SJSA1 (cell line): ENCODE measurements around the gene C1GALT1. TPM values are rescaled to one million over a fixed set of nuclear protein-coding genes. Genes with fewer than 3 reads are reported as not detected.
"Not testable (repeated sequence)": the region's sequence is repeated elsewhere in the genome, so short reads cannot be mapped to it uniquely, and the experiment has no call there.

Experiments
- DNase-seq, 2 experiments: peaks; one replicate each; pipeline ENCODE4 v3.0.0-alpha.2; 2015 to 2020; ENCODE audit warnings: low spot score in 2 of 2, low read depth in 1 of 2
- H3K27ac ChIP-seq: fragments of 250-450 bp; sonication (Bioruptor Pico); 2 replicates; pipeline ENCODE4 v1.5.1; 2020; ENCODE audit warnings: mild to moderate bottlenecking, moderate library complexity
- H3K27me3 ChIP-seq: fragments of 250-450 bp; sonication (Bioruptor Pico); replicated peaks from 2 replicates; pipeline ENCODE4 v1.5.1; 2020; ENCODE audit warnings: mild to moderate bottlenecking, moderate library complexity
- H3K36me3 ChIP-seq: fragments of 250-450 bp; sonication (Bioruptor Pico); 2 replicates; pipeline ENCODE4 v1.5.1; 2020; ENCODE audit warnings: mild to moderate bottlenecking
- H3K4me1 ChIP-seq: fragments of 250-450 bp; sonication (Bioruptor Pico); replicated peaks from 2 replicates; pipeline ENCODE4 v1.6.1; 2021; ENCODE audit warnings: mild to moderate bottlenecking
- H3K4me3 ChIP-seq: fragments of 250-450 bp; sonication (Bioruptor Pico); 2 replicates; pipeline ENCODE4 v1.5.1; 2020; ENCODE audit warnings: mild to moderate bottlenecking
- H3K9me3 ChIP-seq: fragments of 250-450 bp; sonication (Bioruptor Pico); replicated peaks from 2 replicates; pipeline ENCODE4 v1.5.1; 2020; ENCODE audit warnings: mild to moderate bottlenecking
- total RNA-seq: library from RNA; depleted of rRNA; stranded (reverse); fragments of >200 nt; shearing (Covaris generic); gene quantifications from 2 replicates; pipeline ENCODE4 v1.2.3, GENCODE V29; 2014

Gene C1GALT1
- total RNA-seq, 1 experiment from 2014 or later, result 66.0 TPM

GRCh38 chr7:7154355-7154754 is 28.0 kb upstream of the C1GALT1 start:
- H3K9me3 ChIP-seq, H3K36me3 ChIP-seq, H3K4me3 ChIP-seq, H3K27me3 ChIP-seq, DNase-seq, H3K27ac ChIP-seq: not testable (repeated sequence)
- H3K4me1 ChIP-seq, result peaks cover 14% of the 10 kb centered on the region

GRCh38 chr7:7156663-7157062 is 25.7 kb upstream of the C1GALT1 start:
- DNase-seq, result no peak
- peaks cover 14% of the 10 kb centered on the region for H3K4me1 ChIP-seq

GRCh38 chr7:7157177-7157886 is 25.0 kb upstream of the C1GALT1 start:
- H3K27ac ChIP-seq, result peak overlapping the region; percentile 83
- H3K36me3 ChIP-seq, result no peaks in the 10 kb centered on the region
- peak; percentile 50 to 51 for DNase-seq
- H3K4me3 ChIP-seq, result peak overlapping the region; percentile 30
- H3K9me3 ChIP-seq, result no peaks in the 10 kb centered on the region
- H3K27me3 ChIP-seq, result no peaks in the 10 kb centered on the region
- H3K4me1 ChIP-seq, result peaks cover 14% of the 10 kb centered on the region

More at GRCh38 chr7:7156663-7157062, 25.7 kb upstream of the C1GALT1 start:
- H3K4me3 ChIP-seq, result no peak overlapping the region
- no peaks in the 10 kb centered on the region for H3K27me3 ChIP-seq
- H3K9me3 ChIP-seq, result no peaks in the 10 kb centered on the region
- H3K27ac ChIP-seq, result peak overlapping the region; percentile 83; the same call in 1 of the 2 replicates
- H3K36me3 ChIP-seq, result no peaks in the 10 kb centered on the region

GRCh38 chr7:7157887-7158271 is 24.5 kb upstream of the C1GALT1 start:
- peak in 1 of 2 experiments; percentile 36 for DNase-seq
- H3K27ac ChIP-seq, result peak overlapping the region; percentile 83

GRCh38 chr7:7159063-7159658 is 23.2 kb upstream of the C1GALT1 start:
- no peak for DNase-seq
- Histone ChIP-seq H3K9me3 (no peaks in the 10 kb centered on the region), H3K27me3 (no peaks in the 10 kb centered on the region), H3K4me1 (peaks cover 14% of the 10 kb centered on the region), H3K4me3 (no peak overlapping the region), H3K36me3 (no peaks in the 10 kb centered on the region), H3K27ac (no peak overlapping the region)

More at GRCh38 chr7:7157887-7158271, 24.5 kb upstream of the C1GALT1 start:
- Histone ChIP-seq H3K36me3 (no peaks in the 10 kb centered on the region), H3K9me3 (no peaks in the 10 kb centered on the region), H3K27me3 (no peaks in the 10 kb centered on the region), H3K4me3 (peak overlapping the region; percentile 30), H3K4me1 (peaks cover 14% of the 10 kb centered on the region)

GRCh38 chr7:7164591-7164990 is 17.8 kb upstream of the C1GALT1 start:
- H3K27me3 ChIP-seq, result 0 out of 2 replicates have a peak, but pooled peaks cover 4% of the 10 kb centered on the region
- no peaks in the 10 kb centered on the region; the same call in 1 of the 2 replicates for H3K36me3 ChIP-seq
- no peaks in the 10 kb centered on the region for H3K4me1 ChIP-seq
- H3K4me3 ChIP-seq, result no peak overlapping the region
- no peak for DNase-seq
- H3K27ac ChIP-seq, result no peak overlapping the region
- H3K9me3 ChIP-seq, result no peaks in the 10 kb centered on the region

GRCh38 chr7:7165372-7165771 is 17.0 kb upstream of the C1GALT1 start:
- Histone ChIP-seq H3K27me3 (0 out of 2 replicates have a peak, but pooled peaks cover 4% of the 10 kb centered on the region), H3K4me3 (no peak overlapping the region), H3K27ac (no peak overlapping the region), H3K36me3 (no peaks in the 10 kb centered on the region; the same call in 1 of the 2 replicates), H3K4me1 (no peaks in the 10 kb centered on the region), H3K9me3 (no peaks in the 10 kb centered on the region)
- no peak for DNase-seq

- H3K27ac ChIP-seq, result no peak overlapping the region
- DNase-seq, result no peak
Measured at GRCh38 chr7:7166318-7166717, 16.0 kb upstream of the C1GALT1 start.

GRCh38 chr7:7169296-7169695 is 13.0 kb upstream of the C1GALT1 start:
- Histone ChIP-seq H3K9me3 (no peaks in the 10 kb centered on the region; the same call in 1 of the 2 replicates), H3K4me1 (no peaks in the 10 kb centered on the region), H3K27me3 (0 out of 2 replicates have a peak, but pooled peaks cover 4% of the 10 kb centered on the region), H3K36me3 (no peaks in the 10 kb centered on the region; the same call in 1 of the 2 replicates), H3K27ac (no peak overlapping the region), H3K4me3 (no peak overlapping the region)
- DNase-seq, result no peak

More at GRCh38 chr7:7166318-7166717, 16.0 kb upstream of the C1GALT1 start:
- Histone ChIP-seq H3K27me3 (0 out of 2 replicates have a peak, but pooled peaks cover 4% of the 10 kb centered on the region), H3K9me3 (no peaks in the 10 kb centered on the region), H3K4me1 (no peaks in the 10 kb centered on the region), H3K36me3 (no peaks in the 10 kb centered on the region; the same call in 1 of the 2 replicates), H3K4me3 (no peak overlapping the region)

- Histone ChIP-seq H3K27me3 (no peaks in the 10 kb centered on the region), H3K27ac (no peak overlapping the region), H3K4me3 (no peak overlapping the region), H3K36me3 (no peaks in the 10 kb centered on the region), H3K9me3 (no peaks in the 10 kb centered on the region; the same call in 1 of the 2 replicates), H3K4me1 (peaks cover 22% of the 10 kb centered on the region)
- no peak for DNase-seq
Measured at GRCh38 chr7:7173956-7174632, 8.2 kb upstream of the C1GALT1 start.

- no peak for DNase-seq
- no peaks in the 10 kb centered on the region for H3K27me3 ChIP-seq
- H3K9me3 ChIP-seq, result no peaks in the 10 kb centered on the region; the same call in 1 of the 2 replicates
- no peak overlapping the region for H3K27ac ChIP-seq
- H3K4me3 ChIP-seq, result no peak overlapping the region
- no peaks in the 10 kb centered on the region for H3K36me3 ChIP-seq
- H3K4me1 ChIP-seq, result peaks cover 22% of the 10 kb centered on the region
Measured at GRCh38 chr7:7175075-7175695, 7.2 kb upstream of the C1GALT1 start.

- H3K36me3 ChIP-seq, result no peaks in the 10 kb centered on the region
- peaks cover 27% of the 10 kb centered on the region for H3K4me1 ChIP-seq
- peak; percentile 49 to 73 for DNase-seq
Measured at GRCh38 chr7:7176406-7177043, 5.8 kb upstream of the C1GALT1 start.

GRCh38 chr7:7177044-7177517 is 5.3 kb upstream of the C1GALT1 start:
- H3K36me3 ChIP-seq, result no peaks in the 10 kb centered on the region
- H3K4me3 ChIP-seq, result no peak overlapping the region
- no peaks in the 10 kb centered on the region; the same call in 1 of the 2 replicates for H3K9me3 ChIP-seq
- H3K27ac ChIP-seq, result peak overlapping the region; percentile 94
- H3K4me1 ChIP-seq, result peaks cover 31% of the 10 kb centered on the region
- no peaks in the 10 kb centered on the region for H3K27me3 ChIP-seq
- DNase-seq, result peak in 1 of 2 experiments; percentile 87

More at GRCh38 chr7:7176406-7177043, 5.8 kb upstream of the C1GALT1 start:
- no peaks in the 10 kb centered on the region for H3K27me3 ChIP-seq
- no peak overlapping the region for H3K4me3 ChIP-seq
- H3K9me3 ChIP-seq, result no peaks in the 10 kb centered on the region; the same call in 1 of the 2 replicates
- peak overlapping the region; percentile 94 for H3K27ac ChIP-seq
